GM19468 (cell line): Measurements from ENCODE around the gene SSBP2.

ENCODE experiments used
- ATAC-seq: cut with Tn5 transposase; IDR thresholded peaks from one replicate; pipeline ENCODE4 v1.9.1; 2021; ENCODE audit warnings: mild to moderate bottlenecking, moderate library complexity, moderate number of reproducible peaks; ENCODE audit not compliant: unreplicated experiment; ENCODE audit errors: extremely low read depth

Gene SSBP2

GRCh38 chr5:81768935-81769452 lies 18.1 kb upstream of the SSBP2 start:
- no peak for ATAC-seq

- no peak for ATAC-seq
Measured at GRCh38 chr5:81767938-81768337, 17.0 kb upstream of the SSBP2 start.

- no peak for ATAC-seq
Measured at GRCh38 chr5:81767097-81767496, 16.2 kb upstream of the SSBP2 start.

- no peak for ATAC-seq
Measured at GRCh38 chr5:81766611-81767010, 15.7 kb upstream of the SSBP2 start.

GRCh38 chr5:81763294-81763928 lies 12.5 kb upstream of the SSBP2 start:
- no peak for ATAC-seq

- no peak for ATAC-seq
Measured at GRCh38 chr5:81762853-81763252, 12.0 kb upstream of the SSBP2 start.

GRCh38 chr5:81762401-81762800 lies 11.5 kb upstream of the SSBP2 start:
- ATAC-seq = no peak

- ATAC-seq = no peak
Measured at GRCh38 chr5:81761970-81762369, 11.1 kb upstream of the SSBP2 start.

GRCh38 chr5:81761270-81761669 lies 10.4 kb upstream of the SSBP2 start:
- ATAC-seq = no peak

- ATAC-seq = no peak
Measured at GRCh38 chr5:81760521-81760920, 9.6 kb upstream of the SSBP2 start.

- no peak for ATAC-seq
Measured at GRCh38 chr5:81759632-81760005, 8.7 kb upstream of the SSBP2 start.

- no peak for ATAC-seq
Measured at GRCh38 chr5:81757404-81757803, 6.5 kb upstream of the SSBP2 start.

GRCh38 chr5:81756016-81756415 lies 5.1 kb upstream of the SSBP2 start:
- no peak for ATAC-seq

- ATAC-seq = no peak
Measured at GRCh38 chr5:81755320-81755719, 4.4 kb upstream of the SSBP2 start.

GRCh38 chr5:81754621-81755020 lies 3.7 kb upstream of the SSBP2 start:
- no peak for ATAC-seq

- ATAC-seq = no peak
Measured at GRCh38 chr5:81753429-81753828, 2.5 kb upstream of the SSBP2 start.

GRCh38 chr5:81752644-81752963 lies 1.7 kb upstream of the SSBP2 start:
- no peak for ATAC-seq

GRCh38 chr5:81751836-81752643 lies 1.1 kb upstream of the SSBP2 start:
- peak; percentile 1 for ATAC-seq

- no peak for ATAC-seq
Measured at GRCh38 chr5:81750308-81751008, 439 bp downstream of the SSBP2 start.

- ATAC-seq = peak; percentile 24
Measured at GRCh38 chr5:81749561-81750307, 1.2 kb downstream of the SSBP2 start.

GRCh38 chr5:81749192-81749560 lies 1.7 kb downstream of the SSBP2 start:
- ATAC-seq = no peak
